Epithelial cell of prostate (primary cell): ENCODE results near the gene SLFN12L.
A peak's percentile ranks its signal among the peaks of the same experiment; 100 is the strongest.

Experiments used
- DNase-seq: peaks from one replicate; pipeline ENCODE4 v3.0.0-alpha.2; 2011; ENCODE audit warnings: low read depth, low spot score
- H3K27ac ChIP-seq: fragments of 450-650 bp; 2 replicates; pipeline ENCODE4 v1.5.1; 2017; ENCODE audit warnings: mild to moderate bottlenecking

SLFN12L gene

GRCh38 chr17:35448214-35448898 is 89.1 kb downstream of the SLFN12L start, which contains the start of gene SLFN13:
SLFN13 (minus strand) TSS chr17:35448766; CDS start chr17:35445680, 3,086 bp downstream.
- no peak for DNase-seq
- H3K27ac ChIP-seq, result no peak within 1 kb of the TSS

- no peak overlapping the region for H3K27ac ChIP-seq
- no peak for DNase-seq
Measured at GRCh38 chr17:35447499-35447898, 90.0 kb downstream of the SLFN12L start.

GRCh38 chr17:35438433-35438832 is 99.0 kb downstream of the SLFN12L start:
- no peak overlapping the region for H3K27ac ChIP-seq
- DNase-seq, result no peak

GRCh38 chr17:35433075-35433894 is 104.2 kb downstream of the SLFN12L start:
- peak; percentile 85 for DNase-seq
- peak overlapping the region; percentile 79 for H3K27ac ChIP-seq

- peak within 1 kb of the TSS; percentile 79 for H3K27ac ChIP-seq
- DNase-seq, result no peak
Measured at GRCh38 chr17:35432176-35433074, 105.1 kb downstream of the SLFN12L start, which contains the start of gene SLFN12. SLFN12 (minus strand) TSS chr17:35432500; CDS start chr17:35423028, 9,472 bp downstream.

GRCh38 chr17:35429702-35430101 is 107.8 kb downstream of the SLFN12L start:
- DNase-seq, result no peak
- H3K27ac ChIP-seq, result no peak overlapping the region

GRCh38 chr17:35428229-35428628 is 109.2 kb downstream of the SLFN12L start:
- H3K27ac ChIP-seq, result no peak overlapping the region
- DNase-seq, result no peak

GRCh38 chr17:35423761-35424160 is 113.7 kb downstream of the SLFN12L start:
- no peak overlapping the region for H3K27ac ChIP-seq
- no peak for DNase-seq
